SK-N-DZ (cell line): Measurements from ENCODE around the gene RRAGD.

Experiments
- DNase-seq: peaks from one replicate; pipeline ENCODE4 v3.0.0-alpha.2; 2015; ENCODE audit warnings: low spot score

Gene RRAGD

DNA sequence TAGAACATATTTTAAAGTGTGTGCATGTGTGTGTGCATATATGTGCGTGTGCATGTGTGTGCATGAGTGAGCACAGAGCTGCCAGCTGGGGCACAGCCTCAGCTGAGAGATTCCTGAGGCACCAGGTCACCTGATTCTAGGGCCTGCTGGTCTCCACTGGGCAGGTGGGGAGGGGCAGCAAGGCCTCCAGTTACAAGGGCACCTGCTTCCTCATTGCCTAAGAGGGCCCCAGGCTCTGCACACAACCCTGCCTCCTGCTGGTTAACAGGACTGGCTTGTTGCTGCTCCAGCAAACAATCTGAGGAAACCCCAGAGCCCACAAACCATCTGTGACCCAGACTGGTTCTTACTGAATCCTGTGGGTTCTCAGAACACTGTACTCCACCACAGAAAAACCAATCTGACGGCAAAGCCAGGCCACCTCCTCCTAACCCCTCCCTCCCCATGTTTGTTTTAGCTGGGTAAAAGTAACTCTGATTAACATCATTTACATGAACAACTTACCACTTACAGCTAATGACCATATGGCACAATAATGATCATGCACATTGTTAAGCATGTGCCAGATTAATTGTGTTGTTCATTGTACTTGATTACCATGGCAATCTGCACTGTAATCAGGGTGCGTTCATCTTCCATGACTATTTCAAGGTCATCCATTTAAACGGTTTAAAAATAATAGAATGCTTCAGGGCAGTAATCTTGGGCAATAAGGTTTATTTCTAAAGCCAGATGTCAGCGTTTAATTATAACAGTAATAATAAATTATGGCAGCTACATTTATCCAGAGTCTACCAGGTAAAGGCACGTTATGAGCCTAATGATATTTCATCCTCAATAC lies 36.4 kb downstream of the RRAGD start:
- DNase-seq: peak; percentile 23

GRCh38 chr6:89372506-89372901 lies 39.6 kb downstream of the RRAGD start:
- DNase-seq: no peak

GRCh38 chr6:89371849-89372505 lies 40.1 kb downstream of the RRAGD start:
- DNase-seq: peak; percentile 53

- DNase-seq: no peak
Observed at GRCh38 chr6:89368999-89369398, 43.1 kb downstream of the RRAGD start.

DNA sequence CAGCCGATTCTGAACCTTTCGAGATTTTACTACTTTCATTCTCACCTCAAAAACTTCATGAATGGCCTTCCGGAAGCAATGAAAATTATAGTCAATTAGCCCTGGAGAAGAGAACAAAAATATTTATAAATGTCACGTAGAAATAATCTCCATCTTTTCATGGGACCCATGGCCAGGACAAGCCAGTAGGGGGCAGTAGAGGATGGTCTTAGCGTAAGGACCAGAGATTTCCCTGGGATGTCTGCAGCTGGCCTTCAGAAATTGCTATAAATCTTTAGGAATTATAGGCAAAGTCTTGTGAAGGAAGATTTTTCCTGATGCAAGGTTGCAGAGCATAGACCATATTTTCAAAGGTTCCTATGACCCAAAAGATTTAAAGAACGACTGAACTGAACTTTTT lies 44.0 kb downstream of the RRAGD start:
- peak; percentile 56 for DNase-seq

GRCh38 chr6:89364586-89364985 lies 47.5 kb downstream of the RRAGD start:
- no peak for DNase-seq

- no peak for DNase-seq
Observed at GRCh38 chr6:89361171-89361570, 50.9 kb downstream of the RRAGD start.

GRCh38 chr6:89360415-89360999 lies 51.6 kb downstream of the RRAGD start:
- no peak for DNase-seq

DNA sequence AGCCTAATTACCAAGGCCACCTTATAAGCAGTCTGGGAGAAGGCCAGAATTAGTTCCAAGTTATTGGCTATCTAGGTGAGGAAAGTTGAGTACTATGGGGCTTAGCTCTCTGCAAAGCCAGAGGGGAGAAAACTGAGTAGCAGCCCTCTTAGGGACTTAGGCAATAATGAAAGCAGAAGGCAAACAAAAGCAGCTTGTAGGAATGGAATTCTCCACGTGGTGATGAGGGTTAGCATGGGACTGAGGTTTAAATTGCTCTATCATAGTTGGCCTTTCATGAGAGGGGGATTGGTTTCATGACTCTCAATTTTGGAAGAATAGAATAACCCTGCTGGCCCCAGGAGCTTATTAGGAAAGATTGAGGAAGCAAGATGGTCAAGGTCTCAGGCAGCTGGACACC lies 52.5 kb downstream of the RRAGD start:
- no peak for DNase-seq

DNA sequence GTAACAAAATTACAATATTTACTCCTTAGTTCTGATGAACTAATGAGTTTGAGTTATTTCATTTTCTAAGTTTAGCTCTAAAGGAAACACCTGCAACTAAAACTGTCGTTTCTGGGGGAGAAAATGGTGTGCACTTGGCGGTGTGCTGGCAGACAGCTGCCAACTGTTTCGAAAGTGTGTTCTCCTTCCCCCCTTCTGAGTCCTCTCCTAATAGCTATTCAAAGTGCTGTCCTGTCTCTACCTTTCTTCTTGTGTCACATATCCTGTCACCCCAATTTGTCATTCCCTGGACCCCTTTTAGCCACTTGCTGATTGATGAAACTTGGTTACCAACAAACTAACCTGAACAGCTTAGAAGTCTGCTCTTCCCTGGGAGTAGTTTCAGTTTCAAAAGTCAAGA lies 54.7 kb downstream of the RRAGD start:
- no peak for DNase-seq

DNA sequence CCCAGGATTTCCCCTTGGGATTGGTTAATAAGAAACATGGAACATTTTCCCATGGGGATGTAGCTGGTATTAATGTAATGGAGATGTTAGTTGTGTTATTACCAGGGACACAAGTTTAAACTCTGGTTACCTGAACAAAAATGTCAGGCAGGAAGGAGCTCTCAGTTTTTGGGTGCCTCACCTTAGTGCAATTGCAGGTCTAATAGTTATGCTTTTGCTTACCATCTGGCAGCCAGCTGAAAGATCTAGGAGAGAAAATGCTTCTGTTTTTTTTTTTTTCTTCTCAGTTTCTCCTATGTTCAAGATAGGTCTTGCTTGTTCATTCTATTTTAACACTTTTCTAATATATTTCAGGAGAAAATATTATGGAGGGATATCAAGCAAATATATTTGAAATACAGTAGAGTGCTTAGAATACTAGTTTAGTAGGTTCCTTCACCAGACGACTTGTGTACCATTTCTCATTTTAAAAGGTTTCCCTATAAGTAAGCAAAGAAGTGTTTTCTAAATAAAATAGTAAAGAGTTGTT lies 55.4 kb downstream of the RRAGD start:
- DNase-seq: no peak

DNA sequence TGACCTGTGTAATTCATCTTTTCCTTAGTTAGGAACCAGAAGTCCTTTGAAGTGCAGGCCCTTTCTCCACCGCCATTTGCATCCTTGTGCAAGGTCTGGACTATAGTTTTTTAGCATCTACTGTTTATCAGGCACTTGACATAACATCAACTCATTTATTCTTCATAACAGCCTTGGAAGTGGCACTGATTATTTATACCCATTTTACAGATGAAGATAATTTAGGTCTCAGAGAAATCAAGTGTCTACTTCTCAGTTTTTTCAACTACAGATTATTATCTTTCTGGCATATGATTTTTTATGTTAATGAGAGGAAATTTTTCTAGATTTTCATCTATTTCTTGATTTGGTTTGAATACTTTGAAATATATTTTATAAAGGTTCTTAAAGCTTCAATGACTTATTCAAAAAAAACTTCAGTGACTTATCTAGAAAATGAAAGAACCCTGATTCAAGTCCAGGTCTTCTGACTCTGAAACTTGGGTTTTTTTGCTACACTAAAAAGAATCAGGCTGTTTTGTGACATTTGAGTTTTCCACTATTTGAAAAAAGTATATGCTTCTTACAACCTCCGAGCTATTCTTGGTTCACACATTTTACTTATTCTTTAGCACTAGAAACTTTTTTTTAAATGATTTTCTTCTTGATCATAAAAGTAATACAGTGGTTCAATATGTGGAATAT lies 56.4 kb downstream of the RRAGD start:
- DNase-seq: no peak

GRCh38 chr6:89353702-89354392 lies 58.2 kb downstream of the RRAGD start:
- no peak for DNase-seq

- DNase-seq: no peak
Observed at GRCh38 chr6:89353118-89353556, 58.9 kb downstream of the RRAGD start.

DNA sequence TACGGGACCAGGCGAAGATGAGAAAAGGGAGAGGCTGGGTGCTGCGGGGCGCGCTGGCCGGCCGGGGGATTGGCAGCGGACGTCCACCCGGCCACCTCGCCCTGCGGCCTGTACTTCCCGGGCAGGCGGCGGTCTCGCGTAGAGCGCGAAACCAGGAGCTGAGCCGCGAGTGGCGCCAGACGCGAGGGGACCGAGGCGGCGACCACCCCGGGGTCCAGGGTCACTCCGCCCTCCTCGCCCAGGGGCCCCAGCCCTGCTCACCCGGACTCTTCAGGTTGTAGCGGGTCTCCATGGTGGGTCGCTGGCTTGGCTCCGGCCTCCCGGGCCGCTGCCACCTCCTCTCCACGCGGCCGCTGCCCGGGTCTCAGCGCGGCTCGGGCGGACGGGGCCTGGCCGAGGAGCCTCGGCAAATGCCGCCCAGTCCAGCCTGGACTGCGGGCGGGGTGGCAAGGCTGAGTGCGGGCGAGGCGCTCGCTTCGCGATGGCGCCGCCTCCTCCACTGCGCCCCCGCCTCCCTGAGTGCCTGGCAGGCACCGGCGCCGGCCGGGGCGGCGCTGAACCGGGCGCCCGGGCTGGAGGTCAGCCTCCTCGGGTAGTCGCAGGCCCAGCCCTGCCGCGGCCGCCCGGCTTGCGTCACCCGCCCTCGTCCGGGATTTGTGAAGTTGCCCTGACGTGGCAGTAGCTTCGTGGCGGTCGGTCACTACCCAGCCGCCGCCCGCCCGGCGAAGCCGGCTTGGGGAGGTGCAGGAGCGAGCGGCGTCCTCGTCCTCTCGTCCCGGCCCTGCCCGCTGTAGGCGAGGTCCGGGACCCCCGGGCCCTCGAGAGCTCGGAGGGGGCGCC lies 59.6 kb downstream of the RRAGD start, which contains the start of gene UBE2J1:
TSS of gene UBE2J1 (minus strand) at position 445 of the 840 bp plus-strand sequence. CDS start at position 292, 153 bp downstream.
- peak; percentile 82 for DNase-seq

- no peak for DNase-seq
Observed at GRCh38 chr6:89351671-89352277, 60.3 kb downstream of the RRAGD start.

GRCh38 chr6:89350281-89350966 lies 61.6 kb downstream of the RRAGD start:
- no peak for DNase-seq

- DNase-seq: no peak
Observed at GRCh38 chr6:89348372-89348771, 63.7 kb downstream of the RRAGD start.

GRCh38 chr6:89347825-89348224 lies 64.2 kb downstream of the RRAGD start:
- no peak for DNase-seq
